Peyer's patch (tissue), 4 donors: ENCODE results near the gene ABTB1. TPM values are rescaled to one million over a fixed set of nuclear protein-coding genes. Genes with fewer than 3 reads are reported as not detected.
A peak's percentile ranks its signal among the peaks of the same experiment; 100 is the strongest.

Experiments used
- DNase-seq, 3 donors: peaks; one replicate each; pipeline ENCODE4 v3.0.0-alpha.2; 2017 to 2019
- H3K27ac ChIP-seq, 4 donors: fragments of 200-600 bp; sonication (generic); one replicate each; pipeline ENCODE4 v1.5.1; 2016 to 2019
- H3K27me3 ChIP-seq, 2 donors: fragments of 200-600 bp; sonication (generic); one replicate each; pipeline ENCODE4 v1.5.1; 2019
- H3K36me3 ChIP-seq, 3 donors: fragments of 200-600 bp; sonication (generic); one replicate each; pipeline ENCODE4 v1.5.1; 2016 to 2019
- H3K4me1 ChIP-seq, 4 donors: fragments of 200-600 bp; sonication (generic); one replicate each; pipeline ENCODE4 v1.5.1; 2016 to 2019
- H3K4me3 ChIP-seq, 4 donors: fragments of 200-600 bp; sonication (generic); 1 replicate in 3 of 4; 2 replicates in 1 of 4; pipeline ENCODE4 v1.5.1; 2016 to 2019; ENCODE audit warnings: mild to moderate bottlenecking in 1 of 4
- H3K9me3 ChIP-seq, 4 donors: fragments of 200-600 bp; sonication (generic); one replicate each; pipeline ENCODE4 v1.5.1; 2016 to 2019; ENCODE audit warnings: mild to moderate bottlenecking in 1 of 4
- CTCF ChIP-seq, 6 experiments: fragments of 450-650 bp in 4 of 6; fragments of 200-600 bp in 2 of 6; sonication (generic) in 1 of 6; IDR thresholded peaks; one replicate each; pipeline ENCODE4 v1.5.1; 2017 to 2019; ENCODE audit warnings: antibody characterized with exemption in 6 of 6, mild to moderate bottlenecking in 3 of 6, moderate library complexity in 1 of 6
- POLR2A ChIP-seq, 2 donors: fragments of 450-650 bp; IDR thresholded peaks; one replicate each; pipeline ENCODE4 v1.5.1; 2017; ENCODE audit warnings: antibody characterized with exemption in 2 of 2, mild to moderate bottlenecking in 2 of 2, moderate library complexity in 2 of 2
- total RNA-seq, 4 donors: library from RNA; depleted of rRNA; stranded (reverse); fragments of >200 nt; gene quantifications; one replicate each; pipeline ENCODE4 v1.1.0, GENCODE V29; 2016

ABTB1 gene
- total RNA-seq = 10 to 100 TPM; 38.5 to 80.0 (median 57.1) TPM

- Histone ChIP-seq H3K27me3 (no peaks in the 10 kb centered on the region), H3K9me3 (no peaks in the 10 kb centered on the region), H3K4me3 (peak within 1 kb of the TSS; percentile 89 to 99 (median 95)), H3K27ac (peak within 1 kb of the TSS; percentile 87 to 96 (median 92)), H3K36me3 (peaks cover 0 to 17% (median 0%) of the 10 kb centered on the region in 3 donors), H3K4me1 (peaks cover 0 to 20% (median 7%) of the 10 kb centered on the region in 4 donors)
- TF ChIP-seq CTCF (IDR thresholded peaks at IDR 0.05) (no peak), POLR2A (IDR thresholded peaks at IDR 0.05) (peak; percentile 79 to 81)
- DNase-seq = peak; percentile 91 to 95 (median 93)
These were observed at the start of gene ABTB1 for GRCh38 chr3:127672429-127673190. TSS of gene ABTB1 (plus strand) at chr3:127672952. CDS start at chr3:127673026, 74 bp downstream.

DNA sequence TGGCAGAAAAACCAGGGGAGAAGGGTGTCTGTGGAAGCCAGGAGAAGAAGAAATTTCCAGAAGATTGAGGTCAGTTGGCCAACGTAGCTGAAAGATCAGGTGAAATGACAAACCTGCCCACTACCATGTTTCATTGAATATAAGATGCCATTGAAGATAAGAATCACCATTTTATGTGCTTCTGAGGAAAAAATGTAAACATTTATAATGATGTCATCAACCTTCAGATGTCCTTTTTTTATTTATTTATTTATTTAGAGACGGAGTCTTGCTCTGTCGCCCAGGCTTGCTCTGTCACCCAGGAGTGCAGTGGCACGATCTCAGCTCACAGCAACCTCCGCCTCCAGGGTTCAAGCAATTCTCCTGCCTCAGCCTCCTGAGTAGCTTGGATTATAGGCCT is 48.7 kb upstream of the ABTB1 start:
- H3K36me3 ChIP-seq = peaks cover 0 to 12% (median 0%) of the 10 kb centered on the region in 3 donors
- no peaks in the 10 kb centered on the region for H3K4me1 ChIP-seq
- TF ChIP-seq POLR2A (IDR thresholded peaks at IDR 0.05) (no peak), CTCF (IDR thresholded peaks at IDR 0.05) (no peak)
- DNase-seq = no peak
- H3K4me3 ChIP-seq = no peak overlapping the region
- no peaks in the 10 kb centered on the region for H3K27me3 ChIP-seq
- no peak overlapping the region for H3K27ac ChIP-seq
- H3K9me3 ChIP-seq = no peaks in the 10 kb centered on the region

GRCh38 chr3:127625821-127626220 is 46.9 kb upstream of the ABTB1 start:
- H3K27ac ChIP-seq = no peak overlapping the region
- H3K4me3 ChIP-seq = no peak overlapping the region
- peaks cover 0 to 14% (median 11%) of the 10 kb centered on the region in 4 donors for H3K4me1 ChIP-seq
- no peaks in the 10 kb centered on the region for H3K27me3 ChIP-seq
- no peaks in the 10 kb centered on the region for H3K9me3 ChIP-seq
- no peak for DNase-seq
- TF ChIP-seq CTCF (IDR thresholded peaks at IDR 0.05) (no peak), POLR2A (IDR thresholded peaks at IDR 0.05) (no peak)
- peaks cover 0 to 7% (median 0%) of the 10 kb centered on the region in 3 donors for H3K36me3 ChIP-seq

DNA sequence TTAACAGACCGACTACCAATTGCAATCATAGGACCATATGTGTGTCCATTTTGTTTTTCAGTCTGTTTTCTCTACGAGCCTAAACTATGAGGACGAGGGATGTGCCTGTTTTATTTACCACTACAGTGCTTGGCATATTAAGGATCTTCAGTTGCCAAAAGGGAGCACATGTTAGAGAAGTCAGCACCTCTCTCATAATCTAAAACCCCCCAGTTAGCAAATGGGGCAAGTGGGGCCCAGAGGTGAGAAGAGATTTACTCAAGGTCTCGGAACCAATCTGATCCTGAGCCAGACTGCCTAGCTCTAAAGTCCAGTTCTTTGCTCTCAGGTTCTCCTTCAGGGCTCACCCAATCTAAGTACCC is 44.3 kb upstream of the ABTB1 start:
- H3K36me3 ChIP-seq = no peaks in the 10 kb centered on the region
- TF ChIP-seq CTCF (IDR thresholded peaks at IDR 0.05) (no peak), POLR2A (IDR thresholded peaks at IDR 0.05) (no peak)
- no peak for DNase-seq
- no peaks in the 10 kb centered on the region for H3K27me3 ChIP-seq
- H3K9me3 ChIP-seq = no peaks in the 10 kb centered on the region
- no peak overlapping the region for H3K27ac ChIP-seq
- H3K4me3 ChIP-seq = no peak overlapping the region
- peaks cover 0 to 14% (median 11%) of the 10 kb centered on the region in 4 donors for H3K4me1 ChIP-seq

GRCh38 chr3:127628788-127629466 is 43.8 kb upstream of the ABTB1 start, which contains the start of gene PODXL2:
TSS of gene PODXL2 (plus strand) at chr3:127629185. CDS start at chr3:127629220, 35 bp downstream.
- H3K27ac ChIP-seq = no peak within 1 kb of the TSS
- H3K9me3 ChIP-seq = no peaks in the 10 kb centered on the region
- peaks cover 0 to 14% (median 11%) of the 10 kb centered on the region in 4 donors for H3K4me1 ChIP-seq
- peak within 1 kb of the TSS; percentile 39 to 67 (median 58) for H3K4me3 ChIP-seq
- peak in 2 of 3 donors; percentile 63 to 75 for DNase-seq
- H3K27me3 ChIP-seq = no peaks in the 10 kb centered on the region
- TF ChIP-seq POLR2A (IDR thresholded peaks at IDR 0.05) = no peak
- no peak for TF ChIP-seq CTCF (IDR thresholded peaks at IDR 0.05)
- H3K36me3 ChIP-seq = no peaks in the 10 kb centered on the region
